Activated CD4-positive, CD25-positive, alpha-beta regulatory T cell treated with anti-CD3 and anti-CD28 coated beads, Interleukin-2, amount 50 U/mL, for 24 hours (primary cell): ENCODE measurements around the gene FBXL14.

Source experiments
- ATAC-seq, 2 donors: fragments of 150-1000 bp; cut with Tn5 transposase; one replicate each; pipeline ENCODE4 v1.10.0; 2021; ENCODE audit warnings: mild to moderate bottlenecking in 1 of 2, moderate library complexity in 1 of 2

The FBXL14 gene

GRCh38 chr12:1592444-1593173 is 1.8 kb downstream of the FBXL14 start:
- ATAC-seq: peak; percentile 42 to 44

- ATAC-seq: no peak
These were observed 2.8 kb downstream of the FBXL14 start for GRCh38 chr12:1591543-1591942.

- peak in 1 of 2 donors; percentile 24 for ATAC-seq
These were observed 3.3 kb downstream of the FBXL14 start for GRCh38 chr12:1591034-1591433.

GRCh38 chr12:1590221-1590979 is 4.0 kb downstream of the FBXL14 start:
- ATAC-seq: no peak

GRCh38 chr12:1588575-1588947 is 5.8 kb downstream of the FBXL14 start:
- ATAC-seq: no peak

GRCh38 chr12:1587927-1588574 is 6.3 kb downstream of the FBXL14 start:
- no peak for ATAC-seq

GRCh38 chr12:1584326-1584725 is 10.1 kb downstream of the FBXL14 start:
- ATAC-seq: no peak

- peak; percentile 55 to 77 for ATAC-seq
These were observed 10.8 kb downstream of the FBXL14 start for GRCh38 chr12:1583421-1584078.

GRCh38 chr12:1582709-1583050 is 11.7 kb downstream of the FBXL14 start:
- no peak for ATAC-seq

GRCh38 chr12:1581973-1582708 is 12.2 kb downstream of the FBXL14 start:
- ATAC-seq: no peak

GRCh38 chr12:1580526-1580925 is 13.9 kb downstream of the FBXL14 start:
- no peak for ATAC-seq

- ATAC-seq: no peak
These were observed 14.5 kb downstream of the FBXL14 start for GRCh38 chr12:1579651-1580435.

- no peak for ATAC-seq
These were observed 17.8 kb downstream of the FBXL14 start for GRCh38 chr12:1576410-1577241.

GRCh38 chr12:1575408-1576401 is 18.7 kb downstream of the FBXL14 start:
- no peak for ATAC-seq

GRCh38 chr12:1574865-1575259 is 19.5 kb downstream of the FBXL14 start:
- ATAC-seq: no peak

GRCh38 chr12:1573960-1574864 is 20.2 kb downstream of the FBXL14 start:
- ATAC-seq: no peak

GRCh38 chr12:1572731-1573130 is 21.6 kb downstream of the FBXL14 start:
- no peak for ATAC-seq

GRCh38 chr12:1567852-1568251 is 26.5 kb downstream of the FBXL14 start:
- ATAC-seq: no peak
